ENCODE measurements around the gene P3H2.

DNA sequence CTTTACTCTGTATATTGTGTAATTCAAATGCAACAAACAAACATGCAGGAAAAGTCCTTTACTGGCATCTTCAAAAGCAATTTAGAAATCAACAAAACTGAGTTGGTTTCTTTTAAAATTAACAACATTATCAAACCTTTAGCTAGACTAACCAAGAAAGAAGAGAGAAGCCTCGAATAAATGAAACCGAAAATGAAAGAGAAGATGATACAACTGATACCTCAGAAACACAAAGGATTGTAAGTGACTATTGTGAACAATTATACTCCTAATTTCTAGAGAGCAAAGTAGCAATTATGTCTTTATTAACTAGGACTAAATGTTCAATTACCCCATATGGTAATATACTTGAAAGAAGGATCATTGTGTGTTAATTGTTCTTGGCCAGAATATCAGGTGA, 49.2 kb upstream of the P3H2 start:
- TF ChIP-seq, protein P1, sequence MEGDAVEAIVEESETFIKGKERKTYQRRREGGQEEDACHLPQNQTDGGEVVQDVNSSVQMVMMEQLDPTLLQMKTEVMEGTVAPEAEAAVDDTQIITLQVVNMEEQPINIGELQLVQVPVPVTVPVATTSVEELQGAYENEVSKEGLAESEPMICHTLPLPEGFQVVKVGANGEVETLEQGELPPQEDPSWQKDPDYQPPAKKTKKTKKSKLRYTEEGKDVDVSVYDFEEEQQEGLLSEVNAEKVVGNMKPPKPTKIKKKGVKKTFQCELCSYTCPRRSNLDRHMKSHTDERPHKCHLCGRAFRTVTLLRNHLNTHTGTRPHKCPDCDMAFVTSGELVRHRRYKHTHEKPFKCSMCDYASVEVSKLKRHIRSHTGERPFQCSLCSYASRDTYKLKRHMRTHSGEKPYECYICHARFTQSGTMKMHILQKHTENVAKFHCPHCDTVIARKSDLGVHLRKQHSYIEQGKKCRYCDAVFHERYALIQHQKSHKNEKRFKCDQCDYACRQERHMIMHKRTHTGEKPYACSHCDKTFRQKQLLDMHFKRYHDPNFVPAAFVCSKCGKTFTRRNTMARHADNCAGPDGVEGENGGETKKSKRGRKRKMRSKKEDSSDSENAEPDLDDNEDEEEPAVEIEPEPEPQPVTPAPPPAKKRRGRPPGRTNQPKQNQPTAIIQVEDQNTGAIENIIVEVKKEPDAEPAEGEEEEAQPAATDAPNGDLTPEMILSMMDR (IDR thresholded peaks at IDR 0.05; ENCODE audit: borderline replicate concordance, extremely low read depth, low read length, poor library complexity, severe bottlenecking), result no peak
- TF ChIP-seq EZH2 (IDR thresholded peaks at IDR 0.05; ENCODE audit: borderline replicate concordance, low read depth, low read length, severe bottlenecking), result no peak
